GM19455 (cell line): ENCODE results near the gene INHBE.
"Not testable (repeated sequence)": the region's sequence is repeated elsewhere in the genome, so short reads cannot be mapped to it uniquely, and the experiment has no call there.

Experiments used
- ATAC-seq: cut with Tn5 transposase; IDR thresholded peaks from one replicate; pipeline ENCODE4 v1.9.1; 2021; ENCODE audit not compliant: unreplicated experiment

INHBE gene

GRCh38 chr12:57454566-57455373 is at the start of gene INHBE:
Gene INHBE, plus strand, starts transcription at chr12:57455307. Its CDS starts 230 bp downstream, at chr12:57455537.
- ATAC-seq, result no peak

GRCh38 chr12:57410534-57410933 is 44.6 kb upstream of the INHBE start:
- ATAC-seq, result no peak

- not testable (repeated sequence) for ATAC-seq
Measured at GRCh38 chr12:57414160-57414559, 40.9 kb upstream of the INHBE start.

- ATAC-seq, result no peak
Measured at GRCh38 chr12:57415088-57415487, 40.0 kb upstream of the INHBE start.

GRCh38 chr12:57416039-57416996 is 38.8 kb upstream of the INHBE start:
- no peak for ATAC-seq

- no peak for ATAC-seq
Measured at GRCh38 chr12:57418255-57418654, 36.9 kb upstream of the INHBE start.

- ATAC-seq, result no peak
Measured at GRCh38 chr12:57419495-57419894, 35.6 kb upstream of the INHBE start.

- no peak for ATAC-seq
Measured at GRCh38 chr12:57420482-57420881, 34.6 kb upstream of the INHBE start.

GRCh38 chr12:57426948-57427347 is 28.2 kb upstream of the INHBE start:
- ATAC-seq, result not testable (repeated sequence)

- no peak for ATAC-seq
Measured at GRCh38 chr12:57428965-57429364, 26.1 kb upstream of the INHBE start.

- no peak for ATAC-seq
Measured at GRCh38 chr12:57429473-57430111, 25.5 kb upstream of the INHBE start.

- peak; percentile 46 for ATAC-seq
Measured at GRCh38 chr12:57430112-57430930, 24.8 kb upstream of the INHBE start.

- peak; percentile 92 for ATAC-seq
Measured at GRCh38 chr12:57430931-57431566, 24.1 kb upstream of the INHBE start, which contains the start of gene R3HDM2. Gene R3HDM2, minus strand, starts transcription at chr12:57431043. Its CDS starts 120,615 bp downstream, at chr12:57310428.

GRCh38 chr12:57431654-57432188 is 23.4 kb upstream of the INHBE start:
- ATAC-seq, result no peak

GRCh38 chr12:57433370-57433769 is 21.7 kb upstream of the INHBE start:
- ATAC-seq, result no peak

GRCh38 chr12:57434517-57435223 is 20.4 kb upstream of the INHBE start, which contains the start of gene INHBC:
Gene INHBC, plus strand, starts transcription at chr12:57434784. Its CDS starts 103 bp downstream, at chr12:57434887.
- ATAC-seq, result no peak

GRCh38 chr12:57435293-57435692 is 19.8 kb upstream of the INHBE start:
- ATAC-seq, result no peak

GRCh38 chr12:57438400-57438799 is 16.7 kb upstream of the INHBE start:
- ATAC-seq, result no peak

GRCh38 chr12:57439762-57440266 is 15.3 kb upstream of the INHBE start:
- ATAC-seq, result no peak
